Mammary microvascular endothelial cell (primary cell): ENCODE data around the gene PIK3CG. TPM values are rescaled to one million over a fixed set of nuclear protein-coding genes. Genes with fewer than 3 reads are reported as not detected.

Experiments
- total RNA-seq: library from RNA; depleted of rRNA; stranded (reverse); fragments of >200 nt; gene quantifications from 2 replicates; pipeline ENCODE4 v1.2.3, GENCODE V29; 2015

Gene PIK3CG
- 4.7 and 5.8 TPM in 2 replicates for total RNA-seq

GRCh38 chr7:106865130-106866041 is at the start of gene PIK3CG:
PIK3CG (plus strand) TSS chr7:106865282; CDS start chr7:106867562, 2,280 bp downstream.

Other genes starting within 250 kb of the PIK3CG start
- 47.3 and 53.9 TPM in 2 replicates for gene CCDC71L, start 204.1 kb upstream of the PIK3CG start, total RNA-seq
- gene PRKAR2B, start 179.4 kb downstream of the PIK3CG start, total RNA-seq = 56.7 and 58.6 TPM in 2 replicates